SK-N-MC (cell line): ENCODE results near the gene EAF1.

ENCODE experiments used
- EZH2 ChIP-seq: fragments of 200-600 bp; sonication (generic); IDR thresholded peaks from one replicate; pipeline ENCODE4 v1.6.1; 2017; ENCODE audit warnings: antibody characterized with exemption
- POLR2AphosphoS5 ChIP-seq: IDR thresholded peaks from 2 replicates; pipeline ENCODE4 v1.6.1; 2012; ENCODE audit warnings: mild to moderate bottlenecking, low read depth, low read length, borderline replicate concordance

- no peak for TF ChIP-seq POLR2AphosphoS5
- TF ChIP-seq EZH2: no peak
Observed at GRCh38 chr3:15403495-15403894, 23.9 kb upstream of the EAF1 start.
